Measurements from ENCODE around the gene P2RY11. TPM values are rescaled to one million over a fixed set of nuclear protein-coding genes. Genes with fewer than 3 reads are reported as not detected.

The P2RY11 gene
- total RNA-seq, 1 experiment from 2014 or later, result 60.6 TPM

DNA sequence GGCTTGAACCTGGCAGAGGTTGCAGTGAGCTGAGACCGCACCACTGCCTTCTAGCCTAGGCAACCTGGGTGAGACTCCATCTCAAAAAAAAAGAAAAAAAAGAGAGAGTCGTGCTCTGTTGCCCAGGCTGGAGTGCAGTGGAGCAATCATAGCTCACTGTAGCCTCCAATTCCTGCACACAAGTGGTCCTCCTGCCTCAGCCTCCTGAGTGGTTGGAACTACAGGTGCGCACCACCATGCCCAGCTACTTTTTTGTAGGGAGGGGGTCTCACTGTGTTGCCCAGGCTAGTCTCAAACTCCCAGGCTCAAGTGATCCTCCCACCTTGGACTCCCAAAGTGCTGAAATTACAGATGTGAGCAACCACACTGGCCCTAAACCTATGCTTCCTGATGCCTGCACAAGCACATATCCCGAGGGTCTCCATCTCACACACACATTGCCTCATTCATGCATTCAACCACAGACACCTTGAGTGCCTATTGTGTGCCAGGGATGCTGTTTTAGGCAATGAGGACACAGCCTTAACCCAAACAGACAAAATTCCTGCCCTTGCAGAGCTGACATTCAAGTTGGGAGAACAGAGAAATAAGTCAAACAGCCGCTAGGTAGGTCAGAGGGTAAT is 11.2 kb upstream of the P2RY11 start:
- no peak overlapping the region for H2BK12ac ChIP-seq (ENCODE audit: insufficient read length, low read depth, low read length)
- peaks cover 3% of the 10 kb centered on the region for H3K23me2 ChIP-seq (ENCODE audit: insufficient read length, low read depth, low read length, poor library complexity, severe bottlenecking)
- H3K27me3 ChIP-seq (ENCODE audit: insufficient read depth, low read length), result peaks cover 3% of the 10 kb centered on the region
- no peak overlapping the region for H3K4me3 Mint-ChIP-seq
- no peak overlapping the region for H4K8ac ChIP-seq (replicated peaks; ENCODE audit: insufficient read length, low read depth, low read length)
- no peak overlapping the region for H2BK120ac ChIP-seq (ENCODE audit: low read depth, low read length, poor library complexity, severe bottlenecking)
- H3T11ph ChIP-seq (ENCODE audit: low read length), result no peak overlapping the region
- H2BK15ac ChIP-seq (ENCODE audit: low read depth, low read length), result no peak overlapping the region
- H3K56ac ChIP-seq (ENCODE audit: insufficient read length, low read depth, low read length), result no peak overlapping the region
- no peak overlapping the region for H3K14ac ChIP-seq (ENCODE audit: insufficient read depth, low read length)
- H3K4me1 ChIP-seq (ENCODE audit: insufficient read depth, low read length), result no peaks in the 10 kb centered on the region
- TF ChIP-seq CTCF (conservative IDR thresholded peaks at IDR 0.05), result no peak
- H3K27ac ChIP-seq (ENCODE audit: insufficient read length, low read depth, low read length), result no peak overlapping the region
- H2BK5ac ChIP-seq (ENCODE audit: insufficient read length, low read length), result no peak overlapping the region
- H3K4ac ChIP-seq (ENCODE audit: low read depth, low read length), result no peak overlapping the region
- no peaks in the 10 kb centered on the region for H3K9me3 ChIP-seq (ENCODE audit: control insufficient read depth, low read depth, low read length)
- no peak overlapping the region for H2AK5ac ChIP-seq (ENCODE audit: insufficient read length, low read length)
- H3K79me2 ChIP-seq (ENCODE audit: insufficient read depth, low read length), result no peaks in the 10 kb centered on the region
- H3K4me2 ChIP-seq (ENCODE audit: insufficient read depth, insufficient read length, low read length), result no peak overlapping the region
- peaks cover 3 to 10% of the 10 kb centered on the region in 2 experiments for H3K4me1 Mint-ChIP-seq
- peaks cover 0 to 3% of the 10 kb centered on the region in 2 experiments; a peak in 3 of 5 replicates for H3K9me3 Mint-ChIP-seq
- WGBS (ENCODE audit: extremely low coverage, insufficient read length, low lambda C conversion rate), result no CpG with 5 or more reads among the region's 5 CpGs
- no peak overlapping the region for H2AFZ ChIP-seq (ENCODE audit: low read length)
- no peak for DNase-seq
- H3K9ac ChIP-seq (ENCODE audit: extremely low read depth, insufficient read length, low read length), result no peak overlapping the region
- H4K20me1 ChIP-seq (ENCODE audit: control insufficient read depth, insufficient read depth, insufficient read length), result no peaks in the 10 kb centered on the region
- H3K36me3 Mint-ChIP-seq (ENCODE audit: insufficient read depth in 1 of 3, low read depth in 3 of 3), result no peaks in the 10 kb centered on the region; a peak in 1 of 7 replicates
- H2BK20ac ChIP-seq (ENCODE audit: low read depth, low read length, poor library complexity, severe bottlenecking), result no peak overlapping the region
- no peak overlapping the region for H4K5ac ChIP-seq (ENCODE audit: insufficient read length, low read depth, low read length)
- no peak overlapping the region for H4K91ac ChIP-seq (ENCODE audit: insufficient read length, low read depth, low read length)
- no peak overlapping the region for H3K18ac ChIP-seq (ENCODE audit: insufficient read length, low read depth, low read length)
- H3K23ac ChIP-seq (ENCODE audit: insufficient read length, low read depth, low read length), result no peak overlapping the region
- no peak overlapping the region for H3K27ac Mint-ChIP-seq
- H3K79me1 ChIP-seq (ENCODE audit: insufficient read depth, low read depth, low read length, poor library complexity, severe bottlenecking), result no peaks in the 10 kb centered on the region
- peaks cover 39% of the 10 kb centered on the region for H3K27me3 Mint-ChIP-seq (ENCODE audit: low read depth)
